Measurements from ENCODE around the gene FXYD6.

- no peak for TF ChIP-seq GATA2 (IDR thresholded peaks at IDR 0.05; ENCODE audit: low read depth, low read length)
- no peak for TF ChIP-seq GATA3 (IDR thresholded peaks at IDR 0.05; ENCODE audit: low read depth, low read length)
These were observed 37.9 kb upstream of the FXYD6 start for GRCh38 chr11:117914398-117914761.
